Caki2 (cell line): Measurements from ENCODE around the gene PTPRU. TPM values are rescaled to one million over a fixed set of nuclear protein-coding genes. Genes with fewer than 3 reads are reported as not detected.
A peak's percentile ranks its signal among the peaks of the same experiment; 100 is the strongest.

Experiments used
- DNase-seq: peaks from one replicate; pipeline ENCODE4 v3.0.0-alpha.2; 2015; ENCODE audit warnings: low read depth
- in situ Hi-C: cut with HindIII; loops from 2 replicates; pipeline ENCODE4 v1.10.0; 2016; ENCODE audit warnings: low sequenced_read_pairs, low pct_unique_long_range_greater_than_20kb, mixed read lengths
- total RNA-seq: library from RNA; depleted of rRNA; stranded (reverse); fragments of >200 nt; shearing (Covaris generic); gene quantifications from 2 replicates; pipeline ENCODE4 v1.2.3, GENCODE V29; 2014; ENCODE audit warnings: low replicate concordance

PTPRU gene
- total RNA-seq, 1 experiment from 2014 or later: 43.4 TPM

GRCh38 chr1:29254346-29254745, 18.0 kb downstream of the PTPRU start:
- DNase-seq: no peak
- in situ Hi-C loops: no loop called here

GRCh38 chr1:29255134-29255666, 18.9 kb downstream of the PTPRU start:
- DNase-seq: no peak

GRCh38 chr1:29256394-29256793, 20.1 kb downstream of the PTPRU start:
- DNase-seq: no peak
- in situ Hi-C loops: no loop called here

More at GRCh38 chr1:29255134-29255666, 18.9 kb downstream of the PTPRU start:
- in situ Hi-C loops: no loop called here

GRCh38 chr1:29256979-29257804, 20.9 kb downstream of the PTPRU start:
- no peak for DNase-seq
- in situ Hi-C loops: no loop called here

GRCh38 chr1:29258189-29258975, 22.1 kb downstream of the PTPRU start:
- no peak for DNase-seq
- in situ Hi-C loops: no loop called here

- in situ Hi-C loops: no loop called here
- no peak for DNase-seq
Observed at GRCh38 chr1:29258976-29259801, 22.9 kb downstream of the PTPRU start.

GRCh38 chr1:29259802-29260441, 23.6 kb downstream of the PTPRU start:
- in situ Hi-C loops: no loop called here
- DNase-seq: no peak

- in situ Hi-C loops: no loop called here
Observed at GRCh38 chr1:29260531-29260930, 24.2 kb downstream of the PTPRU start.

GRCh38 chr1:29264773-29265389, 28.6 kb downstream of the PTPRU start:
- no peak for DNase-seq

More at GRCh38 chr1:29260531-29260930, 24.2 kb downstream of the PTPRU start:
- DNase-seq: no peak

GRCh38 chr1:29266912-29267311, 30.6 kb downstream of the PTPRU start:
- in situ Hi-C loops: no loop called here
- no peak for DNase-seq

More at GRCh38 chr1:29264773-29265389, 28.6 kb downstream of the PTPRU start:
- in situ Hi-C loops: no loop called here

GRCh38 chr1:29267321-29268070, 31.2 kb downstream of the PTPRU start:
- in situ Hi-C loops: no loop called here
- no peak for DNase-seq

- DNase-seq: no peak
- in situ Hi-C loops: no loop called here
Observed at GRCh38 chr1:29269382-29269781, 33.1 kb downstream of the PTPRU start.

- no peak for DNase-seq
- in situ Hi-C loops: no loop called here
Observed at GRCh38 chr1:29270929-29271521, 34.7 kb downstream of the PTPRU start.

- in situ Hi-C loops: no loop called here
- DNase-seq: peak; percentile 31
Observed at GRCh38 chr1:29271724-29272123, 35.4 kb downstream of the PTPRU start.

- in situ Hi-C loops: no loop called here
- no peak for DNase-seq
Observed at GRCh38 chr1:29272147-29272907, 36.0 kb downstream of the PTPRU start.

GRCh38 chr1:29275435-29275834, 39.1 kb downstream of the PTPRU start:
- DNase-seq: no peak
- in situ Hi-C loops: no loop called here
